ENCODE results near the gene DNPH1. TPM values are rescaled to one million over a fixed set of nuclear protein-coding genes. Genes with fewer than 3 reads are reported as not detected.

DNPH1 gene
- total and polyA plus RNA-seq, 2 experiments from 2014 or later, result 29.2 to 50.0 TPM

GRCh38 chr6:43268782-43269272, 39.5 kb upstream of the DNPH1 start:
- Mint-ChIP-seq H3K4me3 (peak overlapping the region; percentile 64), H3K27me3 (ENCODE audit: insufficient read depth, low read depth, poor library complexity) (peaks cover 43% of the 10 kb centered on the region), H3K9me3 (no peaks in the 10 kb centered on the region), H3K27ac (no peak overlapping the region), H3K36me3 (ENCODE audit: low read depth) (no peaks in the 10 kb centered on the region), H3K4me1 (peaks cover 34% of the 10 kb centered on the region)
- H3K9me2 ChIP-seq (ENCODE audit: insufficient read depth), result no peaks in the 10 kb centered on the region
- no peaks in the 10 kb centered on the region for H3F3A ChIP-seq (replicated peaks; ENCODE audit: low read depth)
- H3K4me3 ChIP-seq, result peak overlapping the region; percentile 52
- TF ChIP-seq CREB1 (CRISPR knock-in tag; IDR thresholded peaks at IDR 0.05; ENCODE audit: low read depth) (no peak), ETS1 (IDR thresholded peaks at IDR 0.05) (no peak), ZNF114 (CRISPR knock-in tag; IDR thresholded peaks at IDR 0.05) (no peak), JUNB (IDR thresholded peaks at IDR 0.05; ENCODE audit: unreplicated experiment) (no peak), EZH2phosphoT487 (IDR thresholded peaks at IDR 0.05; ENCODE audit: unreplicated experiment) (no peak), NANOG (IDR thresholded peaks at IDR 0.05; ENCODE audit: borderline replicate concordance) (no peak), ZNF331 (CRISPR knock-in tag; IDR thresholded peaks at IDR 0.05; ENCODE audit: low read depth) (no peak), EZH2 (IDR thresholded peaks at IDR 0.05; ENCODE audit: low read depth, unreplicated experiment) (no peak), ZNF462 (CRISPR knock-in tag; IDR thresholded peaks at IDR 0.05) (no peak), STAT1 (IDR thresholded peaks at IDR 0.05; ENCODE audit: unreplicated experiment) (no peak), REST (IDR thresholded peaks at IDR 0.05; ENCODE audit: unreplicated experiment) (no peak), POLR2AphosphoS5 (IDR thresholded peaks at IDR 0.05; ENCODE audit: low read depth) (no peak), CTCF (conservative IDR thresholded peaks at IDR 0.05; ENCODE audit: low read depth in 2 of 2) (no peak)
- ATAC-seq (no peak), DNase-seq (ENCODE audit: low spot score) (no peak)
- H3K36me3 ChIP-seq (ENCODE audit: insufficient read depth), result no peaks in the 10 kb centered on the region
- H3K79me2 ChIP-seq (replicated peaks; ENCODE audit: insufficient read depth), result no peaks in the 10 kb centered on the region
- peak overlapping the region; percentile 84; the same call in 1 of the 2 replicates for H2AFZ ChIP-seq
- H4K20me1 ChIP-seq (replicated peaks; ENCODE audit: insufficient read depth), result no peaks in the 10 kb centered on the region
- H3K27ac ChIP-seq (ENCODE audit: low read depth), result no peak overlapping the region
- peaks cover 14% of the 10 kb centered on the region for H3K4me1 ChIP-seq (ENCODE audit: insufficient read depth)
- peaks cover 57% of the 10 kb centered on the region for H3K27me3 ChIP-seq (ENCODE audit: insufficient read depth)
- peak overlapping the region; percentile 84 for H3K4me2 ChIP-seq
